GM12878 (cell line): ENCODE data around the gene GPR179. TPM values are rescaled to one million over a fixed set of nuclear protein-coding genes. Genes with fewer than 3 reads are reported as not detected.

Experiments
- ATAC-seq: fragments of 200-7000 bp; cut with Tn5 transposase; 3 replicates; pipeline ENCODE4 v1.9.1; 2020; ENCODE audit warnings: mild to moderate bottlenecking, moderate library complexity
- BruUV-seq: library from RNA; stranded (reverse); fragments of 400-500 nt; replicated peaks from 2 replicates; lab custom pipeline; 2021; lab: Mats Ljungman, UMichigan
- CTCF ChIA-PET: fragments of 300-600 bp; sonication (Branson Sonifier 250); formaldehyde crosslinking; extraction: SDS; loops from one replicate; lab custom pipeline; 2021; ENCODE audit warnings: inconsistent platforms; lab: Yijun Ruan, JAX
- POLR2A ChIA-PET: fragments of 350-600 bp; formaldehyde crosslinking; extraction: SDS; loops from one replicate; lab custom pipeline; 2021; ENCODE audit warnings: inconsistent platforms; lab: Charles Lee
- RAD21 ChIA-PET: fragments of 300-600 bp; sonication (Branson Sonifier 250); formaldehyde crosslinking; loops from one replicate; lab custom pipeline; 2023; ENCODE audit warnings: antibody characterized with exemption; ENCODE audit not compliant: unreplicated experiment; lab: Charles Lee
- SMC1A ChIA-PET: fragments of 300-600 bp; sonication (Branson Sonifier 250); formaldehyde crosslinking; loops from one replicate; lab custom pipeline; 2023; ENCODE audit not compliant: unreplicated experiment, uncharacterized antibody; lab: Charles Lee
- DNase-seq: peaks from one replicate; pipeline ENCODE4 v3.0.0-alpha.2; 2011; ENCODE audit warnings: low read depth, low spot score
- FAIRE-seq: peaks from 3 replicates; lab custom pipeline; 2011; peaks lifted over from hg19 to GRCh38; lab: Jason Lieb, UNC
- H2AFZ ChIP-seq: 2 replicates; pipeline ENCODE4 v1.6.0; 2011; ENCODE audit warnings: low read depth, low read length, control low read depth; ENCODE audit not compliant: control insufficient read depth
- H3K27ac ChIP-seq: 2 replicates; pipeline ENCODE4 v1.5.1; 2011; ENCODE audit warnings: control low read depth; ENCODE audit not compliant: control insufficient read depth, insufficient read depth
- H3K27me3 ChIP-seq, 2 experiments: replicated peaks in 1 of 2; 2 replicates each; pipeline versions ENCODE4 v1.6.0 to v1.6.1; 2011; ENCODE audit warnings: low read length in 1 of 2; ENCODE audit not compliant: control insufficient read depth in 2 of 2, insufficient read depth in 2 of 2
- H3K36me3 ChIP-seq, 2 experiments: 2 replicates each; pipeline ENCODE4 v1.5.1; 2011; ENCODE audit warnings: low read length in 1 of 2; ENCODE audit not compliant: control insufficient read depth in 2 of 2, insufficient read depth in 2 of 2
- H3K4me1 ChIP-seq: 2 replicates; pipeline ENCODE4 v1.6.1; 2011; ENCODE audit warnings: mild to moderate bottlenecking, low read length, moderate library complexity, mixed read lengths; ENCODE audit not compliant: control insufficient read depth, insufficient read depth
- H3K4me2 ChIP-seq: 2 replicates; pipeline ENCODE4 v1.6.0; 2011; ENCODE audit warnings: control low read depth; ENCODE audit not compliant: control insufficient read depth, insufficient read depth
- H3K4me3 ChIP-seq: fragments of 200-600 bp; sonication (generic); 2 replicates; pipeline ENCODE4 v1.5.1; 2016
- H3K79me2 ChIP-seq: 2 replicates; pipeline ENCODE4 v1.6.0; 2011; ENCODE audit warnings: low read length; ENCODE audit not compliant: control insufficient read depth, insufficient read depth
- H3K9ac ChIP-seq: 2 replicates; pipeline ENCODE4 v1.8.0; 2011; ENCODE audit warnings: low read length, control low read depth, mixed read lengths; ENCODE audit not compliant: control insufficient read depth, insufficient read depth
- H3K9me3 ChIP-seq: replicated peaks from 3 replicates; pipeline ENCODE4 v1.5.1; 2011; ENCODE audit warnings: mild to moderate bottlenecking, low read length; ENCODE audit not compliant: control insufficient read depth, insufficient read depth
- H4K20me1 ChIP-seq: 2 replicates; pipeline ENCODE4 v1.6.0; 2011; ENCODE audit not compliant: control insufficient read depth, insufficient read depth
- CHD2 ChIP-seq: IDR thresholded peaks from 2 replicates; pipeline ENCODE4 v1.6.1; 2011; ENCODE audit warnings: low read depth, low read length, improper control_type of control experiment, borderline replicate concordance
- E4F1 ChIP-seq: fragments of 450-650 bp; IDR thresholded peaks from 2 replicates; pipeline ENCODE4 v1.6.1; 2018; ENCODE audit warnings: borderline replicate concordance, mild to moderate bottlenecking; ENCODE audit not compliant: partially characterized antibody
- EGR1 ChIP-seq, 2 experiments: IDR thresholded peaks; 1 replicate in 1 of 2; 2 replicates in 1 of 2; pipeline ENCODE4 v1.6.1; 2011 to 2012; ENCODE audit warnings: low read depth in 2 of 2, low read length in 2 of 2, borderline replicate concordance in 1 of 2, mild to moderate bottlenecking in 1 of 2, moderate library complexity in 1 of 2
- ELK1 ChIP-seq: IDR thresholded peaks from 2 replicates; pipeline ENCODE4 v1.6.1; 2012; ENCODE audit warnings: low read depth, low read length, improper control_type of control experiment
- HCFC1 ChIP-seq: fragments of 150-350 bp; IDR thresholded peaks from 2 replicates; pipeline ENCODE4 v1.6.1; 2014; ENCODE audit warnings: low read length
- MEF2A ChIP-seq: IDR thresholded peaks from 2 replicates; pipeline ENCODE4 v1.6.1; 2011; ENCODE audit warnings: low read depth, mild to moderate bottlenecking, low read length, moderate library complexity; ENCODE audit not compliant: insufficient read depth
- MEF2B ChIP-seq: fragments of 450-650 bp; IDR thresholded peaks from 2 replicates; pipeline ENCODE4 v1.6.1; 2018; ENCODE audit warnings: mild to moderate bottlenecking, moderate library complexity; ENCODE audit not compliant: partially characterized antibody, poor library complexity, severe bottlenecking
- MXI1 ChIP-seq: fragments of 150-350 bp; IDR thresholded peaks from 2 replicates; pipeline ENCODE4 v1.6.1; 2011; ENCODE audit warnings: low read depth, mild to moderate bottlenecking, inconsistent platforms, low read length, improper control_type of control experiment
- NR2C2 ChIP-seq: IDR thresholded peaks from 2 replicates; pipeline ENCODE4 v1.6.1; 2011; ENCODE audit warnings: borderline replicate concordance, low read depth; ENCODE audit not compliant: control insufficient read depth, insufficient read length
- PML ChIP-seq: IDR thresholded peaks from 2 replicates; pipeline ENCODE4 v1.6.1; 2012; ENCODE audit warnings: low read length, inconsistent platforms
- POLR2A ChIP-seq: IDR thresholded peaks from 2 replicates; pipeline ENCODE4 v1.6.1; 2011; ENCODE audit warnings: low read depth, mild to moderate bottlenecking, low read length
- SMAD5 ChIP-seq: IDR thresholded peaks from 2 replicates; pipeline ENCODE4 v1.6.1; 2016; ENCODE audit warnings: antibody characterized with exemption, low read depth
- YY1 ChIP-seq: IDR thresholded peaks from 2 replicates; pipeline ENCODE4 v1.6.1; 2011; ENCODE audit warnings: low read depth, mild to moderate bottlenecking, low read length
- ZNF274 ChIP-seq: IDR thresholded peaks from one replicate; pipeline ENCODE4 v1.8.0; 2011; ENCODE audit not compliant: insufficient read length, insufficient read depth
- WGBS: methylation state at CpG from one replicate; pipeline ENCODE4 v1.1.6; 2016; ENCODE audit warnings: low lambda C conversion rate; ENCODE audit not compliant: insufficient replicate concordance, insufficient coverage; ENCODE audit errors: missing lambda C conversion rate; 5-methylcytosine and 5-hydroxymethylcytosine counted together
- in situ Hi-C: fragments of 300-500 bp; cut with MboI; formaldehyde crosslinking; loops from 9 replicates; pipeline ENCODE4 v1.14.3; 2018; ENCODE audit warnings: mixed read lengths
- intact Hi-C: fragments of 100-400 bp; cut with micrococcal nuclease; formaldehyde crosslinking; loops from one replicate; pipeline ENCODE4 v1.14.2; 2022; ENCODE audit not compliant: unreplicated experiment
- polyA plus RNA-seq, 11 experiments: library from polyadenylated mRNA; depleted of rRNA in 4 of 11; unstranded in 6 of 11; stranded (reverse) in 5 of 11; fragments of >200 nt; fragmentation: Nextera tagmentation in 4 of 11; fragmentation: Illumina TruSeq in 1 of 11; extraction: Ambion mirVana in 4 of 11; extraction: Trizol in 1 of 11; gene quantifications; 1 replicate in 1 of 11; 2 replicates in 10 of 11; pipeline versions ENCODE4 v1.2.1 to v1.2.3, GENCODE V29; 2011 to 2016; ENCODE audit warnings: inconsistent platforms in 2 of 11, missing spikeins in 2 of 11, low read depth in 1 of 11
- total RNA-seq, 4 experiments: library from RNA; depleted of rRNA in 3 of 4; stranded (reverse); fragments of >200 nt in 3 of 4; fragmentation: Illumina TruSeq in 1 of 4; extraction: Trizol in 1 of 4; gene quantifications; 2 replicates each; pipeline versions ENCODE4 v1.2.1 to v1.2.3, GENCODE V29; 2013 to 2021

The GPR179 gene
- total and polyA plus RNA-seq, 10 of the 15 experiments (the other 5 are each of a cell fraction or from before 2014, with no cell fraction given) = under 0.01 to 0.08 (median 0.01) TPM; not detected in 3

- ChIA-PET POLR2A (interaction anchor here (0.6 kb wide), 2 partner anchors 14 to 316 kb away, joined by 3 to 4 read pairs; no protein-coding TSS in a partner anchor), CTCF (interaction anchor here (0.8 to 4.5 kb wide), 11 partner anchors 10 to 872 kb away, joined by 3 to 36 read pairs (median 3); no protein-coding TSS in a partner anchor)
- TF ChIP-seq NR2C2 (no peak), YY1 (no peak), CHD2 (no peak), PML (no peak), MEF2B (no peak), MXI1 (no peak), E4F1 (no peak), SMAD5 (no peak), POLR2A (no peak), MEF2A (no peak), EGR1 (IDR thresholded peaks at IDR 0.05; ENCODE audit: borderline replicate concordance in 1 of 2, low read depth in 2 of 2, low read length in 2 of 2) (no peak), ELK1 (no peak), ZNF274 (no peak), HCFC1 (no peak)
- TF ChIP-seq, all 136 proteins: peak for 0
These were observed 20.9 kb downstream of the GPR179 start for GRCh38 chr17:38322897-38323296.

More at GRCh38 chr17:38322897-38323296, 20.9 kb downstream of the GPR179 start:
- H3K79me2 ChIP-seq = no peaks in the 10 kb centered on the region
- ATAC-seq (no peak), FAIRE-seq (no peak), DNase-seq (no peak)
- intact Hi-C loops = no loop called here
- ChIA-PET RAD21 (no interaction called here), SMC1A (interaction anchor here (0.9 kb wide), 1 partner anchor 92 kb away, joined by 3 read pairs; no protein-coding TSS in a partner anchor)
- in situ Hi-C loops = no loop called here
- no peaks in the 10 kb centered on the region for H4K20me1 ChIP-seq
- 100% methylated on average over 1 of the region's 1 CpG for WGBS
- no peak overlapping the region for H3K9ac ChIP-seq
- no peaks in the 10 kb centered on the region for H3K27me3 ChIP-seq
- H3K9me3 ChIP-seq = no peaks in the 10 kb centered on the region; the same call in 2 of the 3 replicates
- no peak overlapping the region for H3K4me2 ChIP-seq
- peaks cover 5 to 11% of the 10 kb centered on the region in 2 experiments for H3K36me3 ChIP-seq
- no peaks in the 10 kb centered on the region; the same call in 1 of the 2 replicates for H3K4me1 ChIP-seq
- no peak overlapping the region for H3K27ac ChIP-seq
- no TSS peak for BruUV-seq
- no peak overlapping the region for H2AFZ ChIP-seq
- no peak overlapping the region for H3K4me3 ChIP-seq
